MCF 10A (cell line): Measurements from ENCODE around the gene PITPNB. TPM values are rescaled to one million over a fixed set of nuclear protein-coding genes. Genes with fewer than 3 reads are reported as not detected.

Source experiments
- BruUV-seq: library from RNA; stranded (reverse); fragments of 400-500 nt; replicated peaks from 2 replicates; lab custom pipeline; 2021; lab: Mats Ljungman, UMichigan
- CTCF ChIA-PET: fragments of 300-600 bp; sonication (Branson Sonifier 250); formaldehyde crosslinking; extraction: SDS; loops from one replicate; lab custom pipeline; 2021; ENCODE audit warnings: antibody characterized with exemption, inconsistent platforms; lab: Yijun Ruan, JAX
- POLR2A ChIA-PET: fragments of 300-600, 350-650 bp; sonication (Branson Sonifier 250); formaldehyde crosslinking; extraction: SDS; loops from one replicate; lab custom pipeline; 2020; ENCODE audit warnings: antibody characterized with exemption, inconsistent platforms; lab: Yijun Ruan, JAX
- DNase-seq: peaks from one replicate; pipeline ENCODE4 v3.0.0-alpha.2; 2018; ENCODE audit not compliant: unreplicated experiment
- H3K27ac Mint-ChIP-seq: one replicate; pipeline ENCODE4 v1.8.0; 2022; ENCODE audit warnings: mild to moderate bottlenecking, low read depth, mixed read lengths; ENCODE audit not compliant: unreplicated experiment
- H3K27me3 Mint-ChIP-seq: one replicate; pipeline ENCODE4 v1.8.0; 2022; ENCODE audit warnings: mixed read lengths; ENCODE audit not compliant: insufficient read depth, unreplicated experiment
- H3K36me3 Mint-ChIP-seq: one replicate; pipeline ENCODE4 v1.8.0; 2022; ENCODE audit warnings: mild to moderate bottlenecking, moderate library complexity, mixed read lengths; ENCODE audit not compliant: insufficient read depth, unreplicated experiment
- H3K4me1 Mint-ChIP-seq: one replicate; pipeline ENCODE4 v1.8.0; 2022; ENCODE audit warnings: mixed read lengths; ENCODE audit not compliant: insufficient read depth, unreplicated experiment
- H3K4me3 Mint-ChIP-seq: one replicate; pipeline ENCODE4 v1.8.0; 2022; ENCODE audit warnings: mild to moderate bottlenecking, moderate library complexity, mixed read lengths; ENCODE audit not compliant: unreplicated experiment
- H3K9me3 Mint-ChIP-seq: one replicate; pipeline ENCODE4 v1.8.0; 2022; ENCODE audit warnings: mixed read lengths; ENCODE audit not compliant: unreplicated experiment
- CTCF ChIP-seq: fragments of 200-600 bp; IDR thresholded peaks from one replicate; pipeline ENCODE4 v1.8.0; 2022; ENCODE audit warnings: antibody characterized with exemption, mild to moderate bottlenecking; ENCODE audit not compliant: unreplicated experiment
- intact Hi-C: fragments of 100-400 bp; cut with micrococcal nuclease; formaldehyde crosslinking; loops from 2 replicates; pipeline ENCODE4 v1.14.1; 2022
- total RNA-seq: library from RNA; stranded (reverse); gene quantifications from 2 replicates; pipeline ENCODE4 v1.2.3, GENCODE V29; 2022

The PITPNB gene
- total RNA-seq, 1 experiment from 2014 or later = 124 TPM

- Mint-ChIP-seq H3K9me3 (no peaks in the 10 kb centered on the region), H3K27ac (no peak overlapping the region), H3K27me3 (no peaks in the 10 kb centered on the region), H3K4me3 (no peak overlapping the region), H3K4me1 (peaks cover 6% of the 10 kb centered on the region), H3K36me3 (peaks cover 82% of the 10 kb centered on the region)
- no peak for TF ChIP-seq CTCF
- ChIA-PET POLR2A (interaction anchor here (0.7 to 1.2 kb wide), 3 partner anchors 12 to 893 kb away, joined by 3 to 4 read pairs (median 3); partner anchors contain the start of gene PITPNB), CTCF (interaction anchor here (0.9 kb wide), 1 partner anchor 18 kb away, joined by 4 read pairs; no protein-coding TSS in a partner anchor)
- BruUV-seq = no TSS peak
- intact Hi-C loops = no loop called here
- no peak for DNase-seq
Observed at GRCh38 chr22:27905653-27906052, 13.4 kb downstream of the PITPNB start.

GRCh38 chr22:27903805-27904473 lies 15.1 kb downstream of the PITPNB start:
- intact Hi-C loops = no loop called here
- H3K36me3 Mint-ChIP-seq = peaks cover 79% of the 10 kb centered on the region
- no peak overlapping the region for H3K27ac Mint-ChIP-seq
- no peak overlapping the region for H3K4me3 Mint-ChIP-seq
- CTCF ChIA-PET = interaction anchor here (1.1 to 1.9 kb wide), 3 partner anchors 10 to 24 kb away, joined by 3 to 9 read pairs (median 6); no protein-coding TSS in a partner anchor
- BruUV-seq = no TSS peak
- no peaks in the 10 kb centered on the region for H3K9me3 Mint-ChIP-seq
- H3K4me1 Mint-ChIP-seq = peaks cover 6% of the 10 kb centered on the region
- POLR2A ChIA-PET = interaction anchor here (1.7 kb wide), 1 partner anchor 26 kb away, joined by 6 read pairs; no protein-coding TSS in a partner anchor
- no peak for DNase-seq
- TF ChIP-seq CTCF = no peak
- no peaks in the 10 kb centered on the region for H3K27me3 Mint-ChIP-seq

- no TSS peak for BruUV-seq
- H3K4me1 Mint-ChIP-seq = no peaks in the 10 kb centered on the region
- H3K27ac Mint-ChIP-seq = no peak overlapping the region
- TF ChIP-seq CTCF = no peak
- ChIA-PET CTCF (interaction anchor here (0.6 to 7.3 kb wide), 4 partner anchors 12 to 19 kb away, joined by 3 to 53 read pairs (median 6); partner anchors contain the start of gene PITPNB), POLR2A (interaction anchor here (0.6 to 1.7 kb wide), 6 partner anchors 9 to 28 kb away, joined by 3 to 4 read pairs (median 4); partner anchors contain the start of gene PITPNB)
- intact Hi-C loops = no loop called here
- H3K9me3 Mint-ChIP-seq = no peaks in the 10 kb centered on the region
- peaks cover 82% of the 10 kb centered on the region for H3K36me3 Mint-ChIP-seq
- DNase-seq = no peak
- H3K27me3 Mint-ChIP-seq = no peaks in the 10 kb centered on the region
- H3K4me3 Mint-ChIP-seq = no peak overlapping the region
Observed at GRCh38 chr22:27900153-27900552, 18.9 kb downstream of the PITPNB start.

- Mint-ChIP-seq H3K27ac (no peak overlapping the region), H3K27me3 (no peaks in the 10 kb centered on the region), H3K9me3 (no peaks in the 10 kb centered on the region), H3K4me1 (no peaks in the 10 kb centered on the region), H3K4me3 (no peak overlapping the region), H3K36me3 (peaks cover 95% of the 10 kb centered on the region)
- no TSS peak for BruUV-seq
- ChIA-PET POLR2A (interaction anchor here (0.9 kb wide), 1 partner anchor 14 kb away, joined by 3 read pairs; no protein-coding TSS in a partner anchor), CTCF (interaction anchor here (7.3 kb wide), 1 partner anchor 8 kb away, joined by 53 read pairs; no protein-coding TSS in a partner anchor)
- no peak for TF ChIP-seq CTCF
- intact Hi-C loops = no loop called here
- DNase-seq = no peak
Observed at GRCh38 chr22:27896245-27896644, 22.8 kb downstream of the PITPNB start.
